ENCODE results near the gene HERC3.

Gene HERC3

DNA sequence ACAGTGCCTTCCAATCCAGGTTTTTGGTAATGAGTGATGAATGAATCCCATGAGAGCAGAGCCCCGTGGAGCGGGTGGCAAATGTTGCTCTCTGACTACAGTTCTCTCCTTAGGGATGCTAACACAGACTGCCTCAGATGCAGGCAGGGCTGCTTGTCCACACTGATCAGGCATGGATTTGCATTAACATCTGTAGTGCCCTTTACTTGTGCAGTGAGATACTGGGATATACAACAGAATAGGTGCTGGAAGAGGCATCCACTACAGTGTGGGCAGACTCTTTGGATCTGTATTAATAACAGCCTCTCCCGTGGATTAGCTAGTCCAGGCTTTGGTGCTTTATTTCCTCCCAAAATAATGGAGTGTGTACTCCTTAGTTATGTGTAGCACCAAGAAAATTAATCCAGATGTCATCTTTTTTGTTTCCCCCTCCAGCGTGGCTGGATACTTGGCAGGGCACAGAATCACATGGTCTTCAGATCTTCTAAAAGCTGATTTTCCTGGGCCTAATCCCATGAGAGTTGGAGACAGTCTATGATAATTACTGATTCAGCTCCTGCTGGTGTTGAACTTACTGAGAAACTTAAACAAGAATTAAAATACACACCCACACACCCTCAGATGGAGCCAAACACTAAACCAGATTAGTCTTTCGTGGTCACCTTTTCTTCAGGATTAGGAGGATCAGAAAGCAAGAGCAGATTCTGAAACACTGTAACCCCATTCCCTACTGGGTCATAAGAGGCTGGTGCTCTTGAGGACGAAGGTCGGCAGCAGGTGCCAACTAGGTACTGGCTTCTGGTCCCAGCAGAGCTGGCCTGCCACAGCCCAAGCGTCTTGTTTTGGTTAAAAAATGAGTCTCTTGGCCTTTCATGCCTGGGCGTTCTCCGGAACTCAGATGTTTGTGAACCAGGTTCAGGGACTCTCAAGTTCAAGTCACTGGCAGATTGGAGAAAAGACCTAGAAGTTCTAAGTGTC lies 128.5 kb downstream of the HERC3 start:
- no peak for DNase-seq (ENCODE audit: low read depth)
- TF ChIP-seq, protein P1, sequence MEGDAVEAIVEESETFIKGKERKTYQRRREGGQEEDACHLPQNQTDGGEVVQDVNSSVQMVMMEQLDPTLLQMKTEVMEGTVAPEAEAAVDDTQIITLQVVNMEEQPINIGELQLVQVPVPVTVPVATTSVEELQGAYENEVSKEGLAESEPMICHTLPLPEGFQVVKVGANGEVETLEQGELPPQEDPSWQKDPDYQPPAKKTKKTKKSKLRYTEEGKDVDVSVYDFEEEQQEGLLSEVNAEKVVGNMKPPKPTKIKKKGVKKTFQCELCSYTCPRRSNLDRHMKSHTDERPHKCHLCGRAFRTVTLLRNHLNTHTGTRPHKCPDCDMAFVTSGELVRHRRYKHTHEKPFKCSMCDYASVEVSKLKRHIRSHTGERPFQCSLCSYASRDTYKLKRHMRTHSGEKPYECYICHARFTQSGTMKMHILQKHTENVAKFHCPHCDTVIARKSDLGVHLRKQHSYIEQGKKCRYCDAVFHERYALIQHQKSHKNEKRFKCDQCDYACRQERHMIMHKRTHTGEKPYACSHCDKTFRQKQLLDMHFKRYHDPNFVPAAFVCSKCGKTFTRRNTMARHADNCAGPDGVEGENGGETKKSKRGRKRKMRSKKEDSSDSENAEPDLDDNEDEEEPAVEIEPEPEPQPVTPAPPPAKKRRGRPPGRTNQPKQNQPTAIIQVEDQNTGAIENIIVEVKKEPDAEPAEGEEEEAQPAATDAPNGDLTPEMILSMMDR (IDR thresholded peaks at IDR 0.05; ENCODE audit: control insufficient read depth, extremely low read depth, insufficient read depth): no peak
- no peak overlapping the region for H3K4me3 ChIP-seq (ENCODE audit: low read depth, low read length)

DNA sequence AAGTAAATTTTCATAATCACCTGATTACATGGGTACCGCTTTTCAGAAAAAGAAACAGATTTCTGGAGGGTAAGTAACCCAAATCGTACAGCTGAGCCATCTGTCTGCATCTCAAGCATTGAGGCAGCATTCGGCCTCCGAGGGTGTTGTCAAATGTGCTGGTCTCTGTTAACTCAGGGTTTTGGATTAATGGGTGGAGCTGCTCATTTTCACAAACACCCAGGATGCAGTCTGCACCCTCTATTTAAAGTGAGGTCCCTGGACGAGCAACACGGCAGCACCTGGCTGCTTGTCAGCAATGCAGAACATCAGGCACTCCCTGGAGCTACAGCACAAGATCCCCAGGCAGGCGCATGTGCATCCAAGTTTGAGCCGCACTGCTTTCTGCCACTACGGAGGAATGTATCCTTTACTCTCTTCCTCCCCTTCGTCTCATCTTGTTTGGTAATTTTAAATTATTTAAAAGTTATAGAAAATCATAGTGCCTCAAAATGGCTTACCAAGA lies 130.0 kb downstream of the HERC3 start:
- no peak for DNase-seq (ENCODE audit: low read depth)
- no peak overlapping the region for H3K4me3 ChIP-seq (ENCODE audit: low read depth, low read length)
- TF ChIP-seq, protein P1 (IDR thresholded peaks at IDR 0.05; ENCODE audit: control insufficient read depth, extremely low read depth, insufficient read depth): no peak

DNA sequence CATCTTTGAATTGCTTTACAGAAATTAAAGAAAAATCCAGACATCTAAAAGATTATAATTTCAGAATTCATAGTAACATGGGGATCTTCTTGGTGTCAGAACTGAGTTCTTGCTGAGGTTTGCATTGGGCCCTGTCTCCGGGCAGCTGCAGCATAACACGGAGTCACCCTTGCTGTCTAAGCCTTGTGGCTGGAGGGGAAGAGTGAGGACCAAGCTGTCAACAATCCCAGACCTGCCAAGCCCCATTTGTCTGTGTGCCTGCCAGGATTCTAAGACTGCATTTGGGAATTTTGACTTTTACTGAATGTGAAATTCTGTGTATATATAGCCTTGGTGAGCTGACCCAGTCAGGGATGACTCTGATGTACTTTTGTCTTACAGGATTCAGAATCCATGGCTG lies 130.5 kb downstream of the HERC3 start:
- TF ChIP-seq, protein P1 (IDR thresholded peaks at IDR 0.05; ENCODE audit: control insufficient read depth, extremely low read depth, insufficient read depth): no peak
- DNase-seq (ENCODE audit: low read depth): no peak
- no peak overlapping the region for H3K4me3 ChIP-seq (ENCODE audit: low read depth, low read length)

DNA sequence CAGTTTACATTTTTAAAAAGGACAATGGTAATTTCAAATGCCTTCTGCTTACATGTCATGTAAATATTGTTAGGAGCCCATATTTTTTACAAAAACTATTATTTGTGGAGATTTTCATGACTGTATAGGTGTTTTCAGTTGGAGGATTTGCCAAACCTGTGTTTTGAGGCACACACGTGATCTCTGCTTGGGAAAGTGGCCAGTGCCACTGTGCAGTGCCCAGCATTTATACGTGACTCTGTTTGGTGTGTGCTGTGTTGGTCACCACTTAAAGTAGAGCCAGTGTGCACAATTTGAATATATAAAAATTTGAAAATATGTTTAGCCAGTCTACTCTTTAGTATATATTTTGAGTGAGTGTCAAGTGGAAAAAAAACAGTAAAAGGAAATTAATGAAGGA lies 132.1 kb downstream of the HERC3 start:
- TF ChIP-seq, protein P1 (IDR thresholded peaks at IDR 0.05; ENCODE audit: control insufficient read depth, extremely low read depth, insufficient read depth): no peak
- no peak overlapping the region for H3K4me3 ChIP-seq (ENCODE audit: low read depth, low read length)
- no peak for DNase-seq (ENCODE audit: low read depth)

DNA sequence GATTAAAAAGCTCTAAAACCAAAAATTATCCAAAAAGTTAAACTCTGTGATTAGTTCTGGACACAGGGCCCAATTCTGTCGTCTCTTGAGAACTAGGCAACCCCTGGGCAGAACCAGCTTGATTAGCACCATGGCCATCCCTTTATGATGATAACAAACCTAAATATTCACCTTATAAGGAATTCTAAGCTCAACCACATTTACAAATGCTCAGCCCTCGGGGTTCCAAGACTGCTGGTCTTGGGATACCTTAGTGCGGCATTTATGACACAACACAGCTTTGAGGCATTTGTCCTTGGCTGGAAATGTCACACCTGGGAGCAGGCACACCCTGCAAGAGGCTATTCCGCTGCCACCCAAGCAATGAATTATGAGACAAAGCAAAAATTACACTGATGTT lies 132.9 kb downstream of the HERC3 start:
- DNase-seq (ENCODE audit: low read depth): no peak
- H3K4me3 ChIP-seq (ENCODE audit: low read depth, low read length): no peak overlapping the region
- TF ChIP-seq, protein P1 (IDR thresholded peaks at IDR 0.05; ENCODE audit: control insufficient read depth, extremely low read depth, insufficient read depth): no peak

DNA sequence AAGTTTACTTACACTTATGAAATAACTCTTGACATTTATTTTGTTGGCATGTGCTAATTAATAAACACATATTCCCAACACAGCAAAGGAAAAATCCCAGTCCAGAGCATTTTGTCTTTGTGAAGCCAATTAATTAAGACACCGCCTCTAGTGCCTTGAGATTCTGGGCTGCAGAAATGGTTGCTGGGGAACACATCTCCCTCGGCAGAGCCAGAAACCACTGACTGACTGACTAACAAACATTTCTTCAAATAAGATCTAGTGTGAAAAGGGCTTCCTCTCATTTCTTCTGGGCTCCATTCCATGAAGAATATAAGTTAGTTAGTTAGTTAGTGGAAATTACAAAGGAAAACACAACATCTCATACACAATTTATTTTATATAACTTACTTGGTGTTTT lies 133.7 kb downstream of the HERC3 start:
- DNase-seq (ENCODE audit: low read depth): no peak
- TF ChIP-seq, protein P1 (IDR thresholded peaks at IDR 0.05; ENCODE audit: control insufficient read depth, extremely low read depth, insufficient read depth): no peak
- H3K4me3 ChIP-seq (ENCODE audit: low read depth, low read length): no peak overlapping the region
